HG03521 (cell line): Measurements from ENCODE around the gene PSD2.

Experiments used
- ATAC-seq: cut with Tn5 transposase; IDR thresholded peaks from one replicate; pipeline ENCODE4 v1.9.1; 2021; ENCODE audit warnings: mild to moderate bottlenecking, moderate library complexity; ENCODE audit not compliant: unreplicated experiment

PSD2 gene

GRCh38 chr5:139810341-139811273, 15.0 kb downstream of the PSD2 start:
- no peak for ATAC-seq

GRCh38 chr5:139811274-139811607, 15.6 kb downstream of the PSD2 start:
- ATAC-seq, result no peak

GRCh38 chr5:139812323-139812722, 16.7 kb downstream of the PSD2 start:
- no peak for ATAC-seq

- ATAC-seq, result no peak
Observed at GRCh38 chr5:139812836-139813805, 17.5 kb downstream of the PSD2 start.

- ATAC-seq, result no peak
Observed at GRCh38 chr5:139814191-139814601, 18.6 kb downstream of the PSD2 start.

GRCh38 chr5:139814704-139815280, 19.2 kb downstream of the PSD2 start:
- no peak for ATAC-seq

- ATAC-seq, result no peak
Observed at GRCh38 chr5:139816566-139816965, 21.0 kb downstream of the PSD2 start.

GRCh38 chr5:139817362-139817761, 21.8 kb downstream of the PSD2 start:
- no peak for ATAC-seq

- ATAC-seq, result no peak
Observed at GRCh38 chr5:139817970-139818369, 22.4 kb downstream of the PSD2 start.

- ATAC-seq, result no peak
Observed at GRCh38 chr5:139820130-139820529, 24.5 kb downstream of the PSD2 start.

GRCh38 chr5:139820606-139821005, 25.0 kb downstream of the PSD2 start:
- no peak for ATAC-seq

GRCh38 chr5:139821806-139822552, 26.4 kb downstream of the PSD2 start:
- ATAC-seq, result no peak

GRCh38 chr5:139822553-139823425, 27.2 kb downstream of the PSD2 start:
- ATAC-seq, result no peak

- ATAC-seq, result no peak
Observed at GRCh38 chr5:139823757-139824355, 28.2 kb downstream of the PSD2 start.

GRCh38 chr5:139825690-139826089, 30.1 kb downstream of the PSD2 start:
- no peak for ATAC-seq

- ATAC-seq, result no peak
Observed at GRCh38 chr5:139828207-139828895, 32.7 kb downstream of the PSD2 start.

- no peak for ATAC-seq
Observed at GRCh38 chr5:139829471-139829870, 33.9 kb downstream of the PSD2 start.

GRCh38 chr5:139831624-139832023, 36.0 kb downstream of the PSD2 start:
- ATAC-seq, result no peak

- ATAC-seq, result no peak
Observed at GRCh38 chr5:139833525-139833924, 37.9 kb downstream of the PSD2 start.
